HepG2 (cell line): Measurements from ENCODE around the gene PSORS1C1. TPM values are rescaled to one million over a fixed set of nuclear protein-coding genes. Genes with fewer than 3 reads are reported as not detected.
A peak's percentile ranks its signal among the peaks of the same experiment; 100 is the strongest.

Experiments used
- CC2D1A ChIP-seq: sonication (generic); formaldehyde crosslinking; IDR thresholded peaks from 2 replicates; pipeline ENCODE4 v1.8.1; 2023; ENCODE audit warnings: mild to moderate bottlenecking, missing genetic modification reagents
- ELF4 ChIP-seq: sonication (generic); formaldehyde crosslinking; IDR thresholded peaks from 2 replicates; pipeline ENCODE4 v1.5.0; 2020; ENCODE audit warnings: missing genetic modification reagents, mild to moderate bottlenecking, moderate library complexity, borderline replicate concordance
- FOXA1 ChIP-seq, 2 experiments: fragments of 450-650 bp in 1 of 2; sonication (generic) in 1 of 2; formaldehyde crosslinking in 1 of 2; IDR thresholded peaks; 2 replicates each; pipeline versions ENCODE4 v1.4.0 to v1.6.1; 2016 to 2020; ENCODE audit warnings: missing genetic modification reagents in 1 of 2
- ISX ChIP-seq: sonication (generic); formaldehyde crosslinking; conservative IDR thresholded peaks from 2 replicates; pipeline ENCODE4 v1.5.0; 2020; ENCODE audit warnings: missing genetic modification reagents
- KDM1A ChIP-seq: IDR thresholded peaks from 2 replicates; pipeline ENCODE4 v1.6.1; 2016; ENCODE audit warnings: missing compliant biosample characterization
- KDM2A ChIP-seq: sonication (generic); formaldehyde crosslinking; IDR thresholded peaks from 2 replicates; pipeline ENCODE4 v1.4.0; 2020; ENCODE audit warnings: low read depth, missing genetic modification reagents, borderline replicate concordance
- NFYB ChIP-seq: sonication (generic); formaldehyde crosslinking; IDR thresholded peaks from 2 replicates; pipeline ENCODE4 v1.4.0; 2020; ENCODE audit warnings: missing genetic modification reagents
- PAF1 ChIP-seq: IDR thresholded peaks from 2 replicates; pipeline ENCODE4 v1.6.1; 2016; ENCODE audit warnings: missing genetic modification reagents, missing compliant biosample characterization
- RFXAP ChIP-seq: sonication (generic); formaldehyde crosslinking; IDR thresholded peaks from 2 replicates; pipeline ENCODE4 v1.4.0; 2020; ENCODE audit warnings: missing genetic modification reagents, borderline replicate concordance
- SP5 ChIP-seq: IDR thresholded peaks from 2 replicates; pipeline ENCODE4 v1.6.1; 2016; ENCODE audit warnings: low read depth, borderline replicate concordance
- TOE1 ChIP-seq: sonication (generic); formaldehyde crosslinking; IDR thresholded peaks from 2 replicates; pipeline ENCODE4 v1.4.0; 2020; ENCODE audit warnings: mild to moderate bottlenecking, missing genetic modification reagents
- ZMAT3 ChIP-seq: sonication (generic); formaldehyde crosslinking; conservative IDR thresholded peaks from 2 replicates; pipeline ENCODE4 v1.7.0; 2021; ENCODE audit warnings: missing genetic modification reagents
- ZNF274 ChIP-seq: sonication (generic); formaldehyde crosslinking; IDR thresholded peaks from 2 replicates; pipeline ENCODE4 v1.5.1; 2020; ENCODE audit warnings: mild to moderate bottlenecking, missing genetic modification reagents
- ZNF431 ChIP-seq: sonication (generic); formaldehyde crosslinking; IDR thresholded peaks from 2 replicates; pipeline ENCODE4 v1.9.0; 2022; ENCODE audit warnings: missing genetic modification reagents, low read depth, mild to moderate bottlenecking, borderline replicate concordance
- ZNF567 ChIP-seq: sonication (generic); formaldehyde crosslinking; IDR thresholded peaks from 2 replicates; pipeline ENCODE4 v1.8.1; 2023; ENCODE audit warnings: mild to moderate bottlenecking, missing genetic modification reagents, borderline replicate concordance
- ZNF577 ChIP-seq: sonication (generic); formaldehyde crosslinking; IDR thresholded peaks from 2 replicates; pipeline ENCODE4 v1.4.0; 2020; ENCODE audit warnings: mild to moderate bottlenecking, low read depth, missing genetic modification reagents, borderline replicate concordance
- ZNF724P ChIP-seq: sonication (generic); formaldehyde crosslinking; IDR thresholded peaks from 2 replicates; pipeline ENCODE4 v1.8.0; 2022; ENCODE audit warnings: missing genetic modification reagents, borderline replicate concordance
- ZNF766 ChIP-seq: sonication (generic); formaldehyde crosslinking; IDR thresholded peaks from 2 replicates; pipeline ENCODE4 v1.5.0; 2020; ENCODE audit warnings: missing genetic modification reagents, borderline replicate concordance
- ZNF775 ChIP-seq: sonication (generic); formaldehyde crosslinking; IDR thresholded peaks from 2 replicates; pipeline ENCODE4 v1.4.0; 2020; ENCODE audit warnings: missing genetic modification reagents, mild to moderate bottlenecking, moderate library complexity, borderline replicate concordance
- polyA plus RNA-seq, 8 experiments: library from polyadenylated mRNA; depleted of rRNA in 3 of 8; stranded (reverse) in 7 of 8; unstranded in 1 of 8; fragments of >200 nt; fragmentation: Illumina TruSeq in 4 of 8; extraction: Trizol in 4 of 8; gene quantifications; 2 replicates each; pipeline versions ENCODE4 v1.2.1 to v1.2.3, GENCODE V29; 2011 to 2016; ENCODE audit warnings: low read depth in 4 of 8, missing spikeins in 1 of 8, mixed read lengths in 1 of 8; ENCODE audit not compliant: insufficient read depth in 1 of 8
- total RNA-seq, 5 experiments: library from RNA; depleted of rRNA; stranded (reverse); fragments of >200 nt; fragmentation: Illumina TruSeq; extraction: Trizol; gene quantifications; 2 replicates each; pipeline ENCODE4 v1.2.3, GENCODE V29; 2016; ENCODE audit warnings: low read depth in 1 of 5
- TF ChIP-seq, protein P1 (sequence below): sonication (generic); formaldehyde crosslinking; IDR thresholded peaks from 2 replicates; pipeline ENCODE4 v1.8.0; 2022; ENCODE audit warnings: missing genetic modification reagents, mild to moderate bottlenecking, moderate library complexity, borderline replicate concordance
- TF ChIP-seq, protein P2 (sequence below): sonication (generic); formaldehyde crosslinking; IDR thresholded peaks from 2 replicates; pipeline ENCODE4 v1.4.0; 2020; ENCODE audit warnings: missing genetic modification reagents, borderline replicate concordance
- TF ChIP-seq, protein P3 (sequence below): conservative IDR thresholded peaks from 2 replicates; pipeline ENCODE4 v1.6.1; 2018; ENCODE audit warnings: missing genetic modification reagents

Gene PSORS1C1
- total and polyA plus RNA-seq, 2 of the 13 experiments (the other 11 are each of a cell fraction or from before 2014, with no cell fraction given) = 0.01 to 0.02 TPM

DNA sequence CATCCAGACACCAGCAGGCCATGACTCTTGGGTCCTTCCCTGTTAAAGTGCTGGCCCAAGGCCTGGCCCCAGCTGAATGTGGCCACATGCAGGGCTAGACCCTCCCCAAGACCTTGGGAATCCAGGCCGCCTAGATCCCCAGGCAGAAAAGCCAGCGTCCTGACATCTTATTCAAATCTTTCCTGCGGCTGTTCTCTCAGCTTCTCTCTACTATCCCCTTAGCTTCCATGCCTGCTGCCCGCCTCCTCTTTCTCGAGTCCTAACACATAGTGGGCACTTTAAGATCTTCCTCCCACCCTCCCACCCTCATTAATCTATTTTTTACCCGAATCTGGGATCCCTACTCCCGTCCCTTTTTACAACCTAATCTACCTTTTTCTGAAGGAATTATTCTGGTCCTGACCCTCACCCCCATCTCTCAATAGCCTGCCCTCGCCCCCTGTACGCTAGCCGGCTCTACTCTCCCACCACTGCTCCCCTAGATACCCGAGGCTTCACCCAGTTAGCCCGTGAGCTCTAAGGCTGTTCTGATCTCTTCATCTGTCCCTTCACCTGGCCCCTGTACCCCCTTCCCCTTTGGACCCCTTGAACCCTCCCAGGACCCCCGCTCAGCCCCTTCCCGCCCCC is 43.0 kb downstream of the PSORS1C1 start, which contains the start of gene CCHCR1 (continued):
- no peak for TF ChIP-seq PAF1 (CRISPR knock-in tag)
- no peak for TF ChIP-seq RFXAP (CRISPR knock-in tag)
- 0 out of 2 replicates have a peak, but pooled peaks have one; percentile 57 for TF ChIP-seq ZNF724P (CRISPR knock-in tag)
- TF ChIP-seq ZNF766 (CRISPR knock-in tag) = no peak
- no peak for TF ChIP-seq ZNF567 (CRISPR knock-in tag)
- no peak for TF ChIP-seq NFYB
- TF ChIP-seq ZNF775 (CRISPR knock-in tag) = no peak
- TF ChIP-seq TOE1 = no peak
- no peak for TF ChIP-seq KDM2A (CRISPR knock-in tag)
- TF ChIP-seq, protein P1, sequence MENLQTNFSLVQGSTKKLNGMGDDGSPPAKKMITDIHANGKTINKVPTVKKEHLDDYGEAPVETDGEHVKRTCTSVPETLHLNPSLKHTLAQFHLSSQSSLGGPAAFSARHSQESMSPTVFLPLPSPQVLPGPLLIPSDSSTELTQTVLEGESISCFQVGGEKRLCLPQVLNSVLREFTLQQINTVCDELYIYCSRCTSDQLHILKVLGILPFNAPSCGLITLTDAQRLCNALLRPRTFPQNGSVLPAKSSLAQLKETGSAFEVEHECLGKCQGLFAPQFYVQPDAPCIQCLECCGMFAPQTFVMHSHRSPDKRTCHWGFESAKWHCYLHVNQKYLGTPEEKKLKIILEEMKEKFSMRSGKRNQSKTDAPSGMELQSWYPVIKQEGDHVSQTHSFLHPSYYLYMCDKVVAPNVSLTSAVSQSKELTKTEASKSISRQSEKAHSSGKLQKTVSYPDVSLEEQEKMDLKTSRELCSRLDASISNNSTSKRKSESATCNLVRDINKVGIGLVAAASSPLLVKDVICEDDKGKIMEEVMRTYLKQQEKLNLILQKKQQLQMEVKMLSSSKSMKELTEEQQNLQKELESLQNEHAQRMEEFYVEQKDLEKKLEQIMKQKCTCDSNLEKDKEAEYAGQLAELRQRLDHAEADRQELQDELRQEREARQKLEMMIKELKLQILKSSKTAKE (CRISPR knock-in tag) = no peak
- TF ChIP-seq SP5 = no peak
- TF ChIP-seq ZMAT3 (CRISPR knock-in tag) = 0 out of 2 replicates have a peak, but pooled peaks have one; percentile 6
- 0 out of 2 replicates have a peak, but pooled peaks have one; percentile 45 for TF ChIP-seq ZNF274
- TF ChIP-seq, protein P2, sequence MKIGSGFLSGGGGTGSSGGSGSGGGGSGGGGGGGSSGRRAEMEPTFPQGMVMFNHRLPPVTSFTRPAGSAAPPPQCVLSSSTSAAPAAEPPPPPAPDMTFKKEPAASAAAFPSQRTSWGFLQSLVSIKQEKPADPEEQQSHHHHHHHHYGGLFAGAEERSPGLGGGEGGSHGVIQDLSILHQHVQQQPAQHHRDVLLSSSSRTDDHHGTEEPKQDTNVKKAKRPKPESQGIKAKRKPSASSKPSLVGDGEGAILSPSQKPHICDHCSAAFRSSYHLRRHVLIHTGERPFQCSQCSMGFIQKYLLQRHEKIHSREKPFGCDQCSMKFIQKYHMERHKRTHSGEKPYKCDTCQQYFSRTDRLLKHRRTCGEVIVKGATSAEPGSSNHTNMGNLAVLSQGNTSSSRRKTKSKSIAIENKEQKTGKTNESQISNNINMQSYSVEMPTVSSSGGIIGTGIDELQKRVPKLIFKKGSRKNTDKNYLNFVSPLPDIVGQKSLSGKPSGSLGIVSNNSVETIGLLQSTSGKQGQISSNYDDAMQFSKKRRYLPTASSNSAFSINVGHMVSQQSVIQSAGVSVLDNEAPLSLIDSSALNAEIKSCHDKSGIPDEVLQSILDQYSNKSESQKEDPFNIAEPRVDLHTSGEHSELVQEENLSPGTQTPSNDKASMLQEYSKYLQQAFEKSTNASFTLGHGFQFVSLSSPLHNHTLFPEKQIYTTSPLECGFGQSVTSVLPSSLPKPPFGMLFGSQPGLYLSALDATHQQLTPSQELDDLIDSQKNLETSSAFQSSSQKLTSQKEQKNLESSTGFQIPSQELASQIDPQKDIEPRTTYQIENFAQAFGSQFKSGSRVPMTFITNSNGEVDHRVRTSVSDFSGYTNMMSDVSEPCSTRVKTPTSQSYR = no peak
- peak; percentile 31; the same call in 1 of the 2 replicates for TF ChIP-seq CC2D1A (CRISPR knock-in tag)
- no peak for TF ChIP-seq ZNF577 (CRISPR knock-in tag)
- TF ChIP-seq ELF4 (CRISPR knock-in tag) = no peak
- TF ChIP-seq ISX (CRISPR knock-in tag) = no peak
- TF ChIP-seq KDM1A (CRISPR knock-in tag) = no peak
- no peak for TF ChIP-seq ZNF431
- no peak for TF ChIP-seq FOXA1 (IDR thresholded peaks at IDR 0.05)
- TF ChIP-seq FOXA1 (CRISPR knock-in tag; IDR thresholded peaks at IDR 0.05) = no peak
- TF ChIP-seq, protein P3, sequence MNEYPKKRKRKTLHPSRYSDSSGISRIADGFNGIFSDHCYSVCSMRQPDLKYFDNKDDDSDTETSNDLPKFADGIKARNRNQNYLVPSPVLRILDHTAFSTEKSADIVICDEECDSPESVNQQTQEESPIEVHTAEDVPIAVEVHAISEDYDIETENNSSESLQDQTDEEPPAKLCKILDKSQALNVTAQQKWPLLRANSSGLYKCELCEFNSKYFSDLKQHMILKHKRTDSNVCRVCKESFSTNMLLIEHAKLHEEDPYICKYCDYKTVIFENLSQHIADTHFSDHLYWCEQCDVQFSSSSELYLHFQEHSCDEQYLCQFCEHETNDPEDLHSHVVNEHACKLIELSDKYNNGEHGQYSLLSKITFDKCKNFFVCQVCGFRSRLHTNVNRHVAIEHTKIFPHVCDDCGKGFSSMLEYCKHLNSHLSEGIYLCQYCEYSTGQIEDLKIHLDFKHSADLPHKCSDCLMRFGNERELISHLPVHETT (CRISPR knock-in tag) = 0 out of 2 replicates have a peak, but pooled peaks have one; percentile 6
